Activated naive CD4-positive, alpha-beta T cell treated with Interleukin-2 at 50 U/mL for 16 hours (primary cell): ENCODE data around the gene LRRN2.
"Not testable (repeated sequence)": the region's sequence is repeated elsewhere in the genome, so short reads cannot be mapped to it uniquely, and the experiment has no call there.

Experiments used
- DNase-seq: peaks from one replicate; pipeline ENCODE4 v3.0.0-alpha.2; 2020

Gene LRRN2

GRCh38 chr1:204658295-204658694 is 27.2 kb downstream of the LRRN2 start:
- DNase-seq = no peak

- DNase-seq = no peak
These were observed 31.8 kb downstream of the LRRN2 start for GRCh38 chr1:204653590-204654340.

- no peak for DNase-seq
These were observed 33.0 kb downstream of the LRRN2 start for GRCh38 chr1:204652497-204652896.

- DNase-seq = no peak
These were observed 33.6 kb downstream of the LRRN2 start for GRCh38 chr1:204651843-204652421.

- DNase-seq = no peak
These were observed 34.5 kb downstream of the LRRN2 start for GRCh38 chr1:204650911-204651570.

- no peak for DNase-seq
These were observed 35.6 kb downstream of the LRRN2 start for GRCh38 chr1:204649721-204650521.

GRCh38 chr1:204648576-204648975 is 37.0 kb downstream of the LRRN2 start:
- DNase-seq = no peak

- no peak for DNase-seq
These were observed 37.8 kb downstream of the LRRN2 start for GRCh38 chr1:204647805-204648153.

GRCh38 chr1:204647114-204647804 is 38.3 kb downstream of the LRRN2 start:
- no peak for DNase-seq

GRCh38 chr1:204645666-204646065 is 39.9 kb downstream of the LRRN2 start:
- no peak for DNase-seq

- no peak for DNase-seq
These were observed 40.3 kb downstream of the LRRN2 start for GRCh38 chr1:204645251-204645650.

GRCh38 chr1:204643503-204643902 is 42.0 kb downstream of the LRRN2 start:
- DNase-seq = no peak

GRCh38 chr1:204641936-204642335 is 43.6 kb downstream of the LRRN2 start:
- DNase-seq = no peak

- DNase-seq = no peak
These were observed 44.1 kb downstream of the LRRN2 start for GRCh38 chr1:204641455-204641854.

GRCh38 chr1:204640578-204640977 is 45.0 kb downstream of the LRRN2 start:
- DNase-seq = no peak

GRCh38 chr1:204634260-204634910 is 51.2 kb downstream of the LRRN2 start:
- no peak for DNase-seq

GRCh38 chr1:204633665-204634064 is 51.9 kb downstream of the LRRN2 start:
- no peak for DNase-seq

GRCh38 chr1:204630132-204630905 is 55.2 kb downstream of the LRRN2 start:
- DNase-seq = no peak

GRCh38 chr1:204629459-204629858 is 56.1 kb downstream of the LRRN2 start:
- DNase-seq = not testable (repeated sequence)

- DNase-seq = no peak
These were observed 56.7 kb downstream of the LRRN2 start for GRCh38 chr1:204628868-204629267.

GRCh38 chr1:204627436-204627835 is 58.1 kb downstream of the LRRN2 start:
- DNase-seq = no peak
